T follicular helper cell (primary cell): Measurements from ENCODE around the gene EXD2.
"Not testable (repeated sequence)": the region's sequence is repeated elsewhere in the genome, so short reads cannot be mapped to it uniquely, and the experiment has no call there.

ENCODE experiments used
- DNase-seq: peaks from one replicate; pipeline ENCODE4 v3.0.0-alpha.2; 2020; ENCODE audit warnings: low read depth

The EXD2 gene

DNA sequence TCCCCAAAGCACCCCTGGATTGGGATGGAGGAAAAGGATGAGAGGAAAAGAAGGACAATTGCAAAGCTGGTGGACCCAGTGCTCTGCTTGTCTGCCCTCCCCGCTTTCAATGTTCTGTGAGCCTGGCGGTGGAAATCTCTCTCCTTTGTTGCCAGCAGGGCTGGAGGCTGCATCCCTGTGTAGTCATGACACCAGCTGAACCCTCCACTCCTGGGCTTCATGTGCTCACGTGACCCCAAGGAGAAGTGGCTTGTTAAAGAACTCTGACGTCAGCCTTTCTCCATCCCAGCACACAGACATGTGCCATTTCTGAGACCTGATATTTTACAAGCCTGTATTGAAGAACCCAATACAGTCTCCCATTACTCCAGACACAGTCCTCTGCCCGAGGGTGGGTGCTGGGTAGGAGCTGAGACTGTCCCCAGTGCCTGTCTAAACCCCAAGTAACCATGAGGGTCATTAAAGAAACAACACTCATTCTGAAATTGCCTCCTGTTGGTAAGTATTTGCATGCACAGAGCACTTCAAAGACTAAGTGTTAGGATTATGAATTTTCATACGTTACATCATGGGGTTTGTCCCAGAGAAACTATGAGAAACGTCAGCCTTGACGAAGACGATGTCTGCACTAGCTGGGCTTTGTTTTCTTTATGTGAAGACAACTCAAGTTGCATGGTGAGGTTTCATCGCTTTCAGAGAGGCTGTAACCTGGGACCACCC lies 90.3 kb downstream of the EXD2 start:
- DNase-seq: no peak

GRCh38 chr14:69282448-69282847 lies 91.2 kb downstream of the EXD2 start:
- DNase-seq: no peak

GRCh38 chr14:69284170-69284569 lies 92.9 kb downstream of the EXD2 start:
- DNase-seq: no peak

DNA sequence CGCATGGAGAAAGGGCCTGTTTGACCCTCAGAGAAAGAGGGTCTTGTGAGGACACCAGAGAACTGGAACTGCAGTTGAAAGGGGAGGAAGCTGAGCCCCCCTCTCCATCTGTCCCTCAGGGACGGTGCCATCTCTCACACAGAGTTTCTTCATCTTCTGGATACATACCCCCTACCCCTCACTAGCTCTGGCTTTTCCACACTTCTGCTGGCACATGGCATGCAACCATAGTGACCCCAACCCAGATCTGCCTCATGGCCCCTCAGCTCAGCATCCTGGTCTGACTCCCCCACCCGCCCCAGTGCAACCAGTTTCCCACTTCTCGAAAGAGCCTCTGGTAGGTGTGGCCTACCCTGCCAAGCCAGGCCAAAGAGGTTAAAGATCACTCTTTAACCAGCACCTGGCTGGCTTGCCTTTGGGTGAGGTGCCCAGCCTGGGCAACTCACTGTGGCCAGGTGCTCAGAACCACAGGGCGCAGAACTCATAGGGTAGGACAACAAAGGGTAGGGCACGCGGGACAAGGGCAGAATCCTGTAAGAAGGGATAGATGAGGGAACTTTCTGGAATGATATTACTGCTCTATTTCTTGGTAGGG lies 94.5 kb downstream of the EXD2 start:
- no peak for DNase-seq

GRCh38 chr14:69287098-69288010 lies 96.1 kb downstream of the EXD2 start:
- DNase-seq: no peak

DNA sequence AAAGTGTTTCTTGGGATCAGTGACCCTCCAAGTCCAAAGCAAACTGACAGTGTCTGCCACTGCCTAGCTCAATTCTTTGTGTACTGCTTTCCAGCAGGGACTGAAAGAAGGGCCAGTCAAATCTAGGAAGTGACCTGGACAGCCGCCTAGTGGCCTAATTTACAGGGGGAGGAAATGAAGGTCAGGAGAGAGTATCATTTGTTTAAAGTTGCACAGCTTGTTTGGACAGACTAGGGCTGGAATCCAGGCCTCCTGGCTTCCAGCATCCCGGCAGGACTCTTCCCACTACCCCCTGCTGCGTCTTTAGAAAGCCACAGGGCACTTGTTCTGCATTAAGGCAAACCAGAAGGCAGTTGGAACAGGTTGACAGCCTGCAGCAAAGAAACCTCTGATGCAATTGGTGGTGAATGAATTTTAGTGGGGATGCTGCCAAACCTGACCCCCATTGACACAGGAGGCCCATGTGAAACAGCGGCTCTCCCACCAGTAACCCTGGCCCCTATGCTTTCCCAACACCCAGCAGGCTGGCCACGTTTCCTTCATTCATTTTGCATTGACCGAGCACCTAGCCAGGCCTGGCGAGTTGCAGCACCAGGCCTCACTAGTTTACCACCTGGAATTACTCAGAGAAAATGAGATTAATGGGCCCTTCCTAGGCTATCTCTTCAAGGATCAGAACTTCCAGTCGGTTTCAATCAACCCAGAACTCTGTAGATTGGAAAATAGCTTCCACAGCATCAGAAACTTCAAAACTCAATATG lies 96.9 kb downstream of the EXD2 start:
- no peak for DNase-seq

- DNase-seq: no peak
Observed at GRCh38 chr14:69288956-69289705, 97.8 kb downstream of the EXD2 start.

- DNase-seq: no peak
Observed at GRCh38 chr14:69289811-69290520, 98.7 kb downstream of the EXD2 start.

DNA sequence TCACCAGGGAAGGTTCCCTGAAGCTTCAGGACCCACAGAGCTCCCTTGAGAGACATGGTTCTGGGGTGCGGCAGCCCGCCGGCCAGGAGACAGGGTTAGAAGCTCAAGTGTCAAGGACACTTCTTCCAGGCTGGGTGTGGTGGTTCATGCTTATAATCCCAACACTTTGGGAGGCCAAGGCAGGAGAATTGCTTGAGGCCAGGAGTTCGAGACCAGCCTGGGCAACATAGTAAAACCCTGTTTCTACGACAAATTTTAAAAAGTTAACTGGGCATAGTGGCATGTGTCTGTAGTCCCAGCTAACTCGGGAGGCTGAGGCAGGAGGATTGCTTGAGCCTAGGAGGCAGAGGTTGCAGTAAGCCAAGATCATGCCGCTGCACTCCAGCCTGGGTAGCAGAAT lies 99.6 kb downstream of the EXD2 start:
- not testable (repeated sequence) for DNase-seq

DNA sequence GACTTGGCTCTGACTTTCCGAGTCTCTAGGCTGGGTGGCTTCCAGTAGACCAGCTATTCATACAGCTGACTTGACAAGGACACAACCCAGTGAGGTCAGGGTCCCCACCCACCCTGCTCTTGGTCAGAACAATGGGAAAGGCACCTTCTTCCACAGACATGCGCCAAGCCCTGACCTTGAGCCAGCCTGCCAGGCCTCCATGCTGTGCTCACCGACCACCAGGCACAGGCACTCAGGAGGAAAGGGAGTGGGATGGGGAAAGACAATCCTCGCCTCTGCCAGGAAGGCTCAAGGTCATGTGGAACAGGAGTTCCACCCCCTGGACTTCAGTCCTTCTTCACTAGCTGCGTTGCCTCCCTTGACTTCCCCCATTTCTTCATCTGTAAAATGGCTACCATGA lies 100.1 kb downstream of the EXD2 start:
- no peak for DNase-seq

GRCh38 chr14:69291891-69292561 lies 100.7 kb downstream of the EXD2 start:
- no peak for DNase-seq
